HG03097 (cell line): Measurements from ENCODE around the gene C16orf96.

Experiments used
- ATAC-seq: cut with Tn5 transposase; IDR thresholded peaks from one replicate; pipeline ENCODE4 v1.9.1; 2021; ENCODE audit not compliant: unreplicated experiment, low FRiP score

Gene C16orf96

GRCh38 chr16:4525069-4525468 is 31.1 kb upstream of the C16orf96 start:
- no peak for ATAC-seq

GRCh38 chr16:4525634-4526277 is 30.4 kb upstream of the C16orf96 start:
- ATAC-seq = no peak

- ATAC-seq = no peak
Observed at GRCh38 chr16:4529085-4530060, 26.8 kb upstream of the C16orf96 start.

- ATAC-seq = no peak
Observed at GRCh38 chr16:4531811-4532210, 24.3 kb upstream of the C16orf96 start.

GRCh38 chr16:4532238-4532637 is 23.9 kb upstream of the C16orf96 start:
- no peak for ATAC-seq

- ATAC-seq = no peak
Observed at GRCh38 chr16:4533490-4533889, 22.6 kb upstream of the C16orf96 start.

GRCh38 chr16:4534151-4534790 is 21.9 kb upstream of the C16orf96 start:
- ATAC-seq = no peak

- ATAC-seq = no peak
Observed at GRCh38 chr16:4535627-4536108, 20.5 kb upstream of the C16orf96 start.

- no peak for ATAC-seq
Observed at GRCh38 chr16:4536391-4537106, 19.6 kb upstream of the C16orf96 start.

GRCh38 chr16:4537376-4538343 is 18.5 kb upstream of the C16orf96 start:
- peak; percentile 15 for ATAC-seq

GRCh38 chr16:4538350-4539235 is 17.5 kb upstream of the C16orf96 start, which contains the start of gene CDIP1:
TSS of gene CDIP1 (minus strand) at chr16:4538773. CDS start at chr16:4514130, 24,643 bp downstream.
- peak; percentile 69 for ATAC-seq

GRCh38 chr16:4539716-4540284 is 16.3 kb upstream of the C16orf96 start:
- ATAC-seq = no peak

GRCh38 chr16:4544473-4544872 is 11.7 kb upstream of the C16orf96 start:
- no peak for ATAC-seq

- ATAC-seq = no peak
Observed at GRCh38 chr16:4548124-4548523, 8.0 kb upstream of the C16orf96 start.

- no peak for ATAC-seq
Observed at GRCh38 chr16:4550591-4550990, 5.5 kb upstream of the C16orf96 start.

GRCh38 chr16:4552541-4552940 is 3.6 kb upstream of the C16orf96 start:
- no peak for ATAC-seq

- ATAC-seq = no peak
Observed at GRCh38 chr16:4556580-4556979, 440 bp downstream of the C16orf96 start.

- ATAC-seq = no peak
Observed at GRCh38 chr16:4557973-4558372, 1.8 kb downstream of the C16orf96 start.
